ENCODE measurements around the gene NPR1.

NPR1 gene

DNA sequence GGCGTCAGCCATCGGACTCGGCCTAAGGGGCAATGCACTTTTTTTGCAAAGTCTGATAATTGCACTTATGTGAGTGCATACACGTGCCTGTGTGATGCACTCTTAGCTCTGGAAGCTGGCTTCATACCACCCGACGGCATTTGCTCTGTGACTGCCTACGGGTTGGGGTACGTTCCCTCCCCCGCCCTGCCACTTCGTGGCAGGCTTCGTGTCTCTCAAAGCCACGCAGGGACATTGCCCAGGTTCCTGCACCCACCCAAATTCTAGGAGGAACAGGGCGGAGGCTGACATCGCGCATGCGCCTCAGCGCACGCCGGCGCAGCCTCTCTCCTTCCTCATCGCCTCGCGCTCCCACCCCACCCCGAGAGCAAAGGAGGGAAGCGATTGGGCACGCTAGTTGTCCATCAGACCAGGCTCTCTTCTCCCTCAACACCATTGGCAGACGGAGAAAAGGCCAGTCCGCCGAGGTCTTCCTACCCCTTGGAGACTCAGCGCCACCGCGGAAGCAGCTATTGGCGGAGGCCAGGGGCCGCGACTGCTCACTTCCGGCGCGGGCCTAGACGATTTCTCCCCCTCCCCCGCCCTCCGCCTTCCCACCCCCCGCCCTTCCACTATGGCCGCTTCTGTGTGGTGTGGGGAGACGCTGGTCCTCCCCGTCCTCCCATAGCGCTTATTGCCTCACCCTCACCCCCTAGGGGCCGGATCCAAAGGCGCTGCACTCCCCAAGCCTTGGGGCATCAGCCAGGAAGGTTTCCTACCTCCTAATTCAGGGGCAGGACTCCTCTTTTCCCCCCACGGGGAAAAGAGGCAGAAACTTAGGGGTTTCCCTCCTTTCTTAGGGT lies 49.2 kb downstream of the NPR1 start, which contains the start of gene INTS3:
INTS3 (plus strand) TSS at position 588 of the 842 bp plus-strand sequence. CDS start 585 bp downstream, outside the sequence.
- peak; percentile 98 for DNase-seq (ENCODE audit: low spot score)

DNA sequence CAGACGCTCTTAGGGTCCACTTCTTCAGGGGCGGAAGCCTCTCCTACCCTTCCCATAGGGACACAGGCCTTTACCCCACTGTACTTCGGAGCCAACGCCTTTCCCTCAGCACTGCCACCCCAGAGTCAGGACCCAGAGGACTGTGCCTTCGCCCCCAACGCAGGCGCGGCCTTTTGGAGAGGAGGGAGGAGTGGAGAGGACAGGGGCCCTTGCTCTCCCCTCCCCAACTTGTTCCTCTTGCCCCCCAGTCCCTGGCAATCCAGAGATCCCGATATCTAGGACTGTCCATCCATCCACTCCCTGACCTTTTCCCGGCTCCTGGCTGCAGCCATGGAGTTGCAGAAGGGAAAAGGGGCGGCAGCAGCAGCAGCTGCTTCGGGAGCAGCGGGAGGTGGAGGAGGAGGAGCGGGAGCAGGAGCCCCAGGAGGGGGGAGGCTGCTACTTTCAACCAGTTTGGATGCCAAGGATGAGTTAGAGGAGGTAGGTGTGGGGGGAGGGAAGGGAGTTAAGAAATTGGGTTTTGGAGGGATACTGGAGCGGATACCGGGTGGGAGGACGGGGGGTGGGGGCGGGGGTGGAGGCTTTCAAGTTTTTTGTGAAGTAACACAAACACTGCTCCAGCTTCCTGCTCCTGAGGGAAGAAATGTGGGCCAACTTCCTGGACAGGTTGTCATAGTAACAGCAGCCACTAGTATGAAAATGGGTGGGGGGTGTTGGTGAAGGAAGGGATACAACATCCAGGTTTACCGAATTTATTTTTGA lies 50.0 kb downstream of the NPR1 start:
- peak; percentile 30 for DNase-seq (ENCODE audit: low spot score)

DNA sequence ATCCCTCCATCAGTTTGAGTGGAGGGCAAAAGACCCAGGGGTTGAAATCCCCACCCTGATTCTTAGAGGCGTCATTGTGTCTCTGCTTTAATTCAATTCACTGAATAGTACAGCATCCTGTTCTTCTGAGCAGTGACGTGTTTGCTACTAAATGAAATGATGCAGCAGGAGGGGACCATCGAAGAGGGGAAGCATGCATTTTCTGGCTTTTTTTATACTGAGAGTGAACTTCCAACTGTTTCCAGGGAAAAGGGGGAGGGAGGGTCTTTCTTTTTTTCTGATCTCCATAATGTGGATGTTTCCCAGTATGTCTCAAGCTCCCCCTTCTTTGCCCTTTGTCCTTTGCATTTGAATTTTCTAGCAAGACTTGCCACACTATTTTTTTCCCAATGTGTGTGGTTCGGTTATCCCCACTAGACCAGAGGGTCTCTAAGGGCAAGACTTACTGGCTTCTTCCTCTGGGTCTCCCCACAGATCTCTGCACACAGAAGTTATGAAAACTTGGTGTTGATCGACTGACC lies 52.0 kb downstream of the NPR1 start:
- no peak for DNase-seq (ENCODE audit: low spot score)

DNA sequence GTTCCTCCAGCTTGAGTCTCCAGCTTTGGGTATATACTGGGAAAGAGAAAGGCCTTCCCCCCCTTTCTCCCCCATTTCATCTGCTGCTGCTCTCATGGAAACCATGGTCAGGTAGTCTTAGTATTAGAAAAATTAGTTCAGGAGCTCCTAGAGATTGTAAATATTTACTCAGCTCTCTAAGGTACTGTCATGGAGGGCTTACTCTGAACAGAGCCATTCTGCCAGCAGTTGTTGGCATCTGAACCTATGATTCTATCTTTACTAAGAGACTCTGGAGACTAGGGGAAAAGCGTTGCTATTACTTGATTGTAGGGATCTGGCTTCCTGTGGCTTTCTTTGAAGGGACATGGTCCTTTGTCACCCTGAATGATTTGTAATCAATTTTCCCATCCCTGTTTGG lies 55.5 kb downstream of the NPR1 start:
- DNase-seq (ENCODE audit: low spot score), result no peak

DNA sequence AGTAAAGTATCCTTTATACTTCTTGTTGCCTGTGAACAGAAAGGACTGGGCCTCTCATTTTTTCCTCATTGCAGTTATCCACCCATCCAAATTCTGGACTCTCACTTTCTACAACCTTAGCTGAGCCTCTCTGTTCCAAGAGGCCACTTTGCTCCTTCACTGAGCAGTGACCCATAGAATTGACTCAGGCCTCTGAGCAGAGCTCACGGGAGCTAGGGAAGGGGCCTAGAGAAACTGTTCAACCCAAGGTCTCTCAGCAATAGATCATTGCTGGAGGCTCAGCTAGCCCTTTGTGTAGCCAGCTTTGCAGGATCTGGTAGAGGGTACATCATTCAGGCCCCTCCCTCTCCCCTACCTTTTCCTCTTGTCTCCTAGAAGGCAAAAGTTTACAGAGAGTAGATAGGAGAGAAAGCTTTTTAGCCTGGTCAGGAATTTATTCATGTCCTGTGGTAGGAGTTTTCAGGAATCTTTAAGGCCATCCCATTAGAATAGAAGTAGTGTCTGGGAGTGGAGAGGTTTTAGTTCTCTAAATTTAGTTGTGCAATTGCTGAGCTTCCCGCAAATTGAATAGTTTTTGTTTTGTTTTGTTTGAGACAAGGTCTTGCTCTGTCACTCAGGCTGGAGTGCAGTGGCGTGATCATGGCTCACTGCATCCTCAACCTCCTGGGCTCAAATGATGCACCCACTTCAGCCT lies 56.1 kb downstream of the NPR1 start:
- DNase-seq (ENCODE audit: low spot score), result no peak

DNA sequence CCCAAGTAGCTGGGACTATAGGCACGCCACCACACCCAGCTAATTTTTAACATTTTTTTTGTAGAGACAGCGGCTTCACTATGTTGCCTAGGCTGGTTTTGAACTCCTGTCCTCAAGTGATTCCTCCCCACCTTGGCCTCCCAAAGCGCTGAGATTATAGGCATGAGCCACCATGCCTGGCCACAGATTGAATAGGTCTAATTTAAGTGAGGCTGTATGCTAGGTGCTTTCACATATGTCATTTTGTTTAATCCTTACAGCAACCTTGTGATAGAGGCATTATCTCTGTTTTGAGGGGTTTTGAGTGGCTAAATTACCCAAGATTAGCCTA lies 56.6 kb downstream of the NPR1 start:
- no peak for DNase-seq (ENCODE audit: low spot score)

DNA sequence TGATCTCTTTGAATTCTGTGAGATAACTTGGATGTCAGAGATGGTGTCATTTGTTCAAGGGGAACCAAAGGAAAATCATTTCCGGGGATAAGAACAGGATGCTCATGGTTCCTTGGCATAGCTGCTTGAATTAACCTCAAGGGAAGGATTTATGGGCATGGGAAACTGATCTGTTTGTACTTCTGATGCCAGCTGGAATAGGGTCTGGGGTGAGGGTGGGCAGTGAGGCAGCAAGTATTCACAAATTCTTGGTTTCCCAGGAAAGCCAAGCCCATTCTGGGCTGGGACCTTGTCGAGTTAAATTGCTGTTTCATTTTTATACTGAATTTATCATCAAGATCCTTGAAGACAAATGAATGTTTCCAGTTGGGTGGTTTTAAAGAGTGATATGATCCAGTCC lies 63.5 kb downstream of the NPR1 start:
- no peak for DNase-seq (ENCODE audit: low spot score)

DNA sequence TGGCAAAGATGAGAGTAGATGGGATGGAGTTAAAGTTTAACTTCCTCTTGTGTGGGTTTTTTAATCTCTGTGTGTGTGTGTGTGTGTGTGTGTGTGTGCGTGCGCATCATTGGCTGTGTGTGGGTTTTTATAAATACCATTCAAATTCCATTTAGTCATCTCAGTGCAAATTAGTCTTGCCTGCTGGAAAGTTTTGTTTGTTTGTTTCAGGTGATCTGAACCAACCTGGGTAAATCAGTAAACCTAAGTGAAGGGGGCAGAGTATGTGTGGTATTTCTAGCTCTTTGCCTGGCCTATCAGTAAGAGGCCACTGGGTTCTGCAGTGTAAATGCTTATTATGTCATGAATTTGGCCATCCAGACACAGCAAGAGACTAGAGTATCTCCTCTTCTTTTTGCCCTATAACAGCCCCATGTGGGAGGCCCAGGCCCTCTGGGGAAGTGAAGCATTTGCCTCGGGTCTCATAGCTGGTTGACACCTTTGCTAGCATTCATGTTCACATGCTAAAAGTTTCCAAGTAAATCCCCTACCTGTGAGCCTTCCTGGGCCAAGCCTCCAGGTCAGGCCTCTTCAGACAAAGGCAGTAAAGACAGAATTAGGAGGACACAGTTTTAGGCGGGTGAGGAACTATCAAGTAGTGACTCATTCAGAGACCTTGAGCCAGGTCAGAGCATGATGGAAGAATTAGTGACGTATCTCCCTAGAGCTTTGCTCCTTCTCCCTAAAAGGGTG lies 64.1 kb downstream of the NPR1 start:
- DNase-seq (ENCODE audit: low spot score), result no peak

Data from AG08396 (cell line).